ENCODE data around the gene SPECC1L.
A peak's percentile ranks its signal among the peaks of the same experiment; 100 is the strongest.

The SPECC1L gene

DNA sequence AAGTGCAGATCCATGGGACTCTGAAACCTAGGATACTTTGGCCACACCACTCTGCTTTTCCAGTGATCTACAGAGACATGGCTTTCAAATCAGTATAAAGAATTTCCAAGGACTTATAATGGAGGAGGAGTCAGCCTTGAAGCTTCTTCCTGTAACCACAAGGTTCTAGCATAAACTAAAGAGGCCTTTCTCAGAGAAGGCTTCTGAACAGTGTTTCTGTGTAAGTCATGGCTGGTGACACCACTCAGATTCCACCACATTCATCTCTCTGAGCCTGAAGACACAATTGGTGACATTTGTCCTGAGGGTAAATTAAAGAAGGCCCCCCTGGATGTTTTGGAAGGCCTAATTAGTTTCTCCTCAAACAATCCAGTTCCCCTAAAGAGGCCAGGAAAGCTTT lies 127.8 kb downstream of the SPECC1L start:
- Histone ChIP-seq H3K4me2 (ENCODE audit: low read depth, low read length, poor library complexity, severe bottlenecking) (no peak overlapping the region), H3K9me3 (ENCODE audit: insufficient read depth, low read length) (no peaks in the 10 kb centered on the region), H3F3A (ENCODE audit: insufficient read depth) (peaks cover 46% of the 10 kb centered on the region), H3K9ac (ENCODE audit: low read length) (peak overlapping the region; percentile 8; the same call in 1 of the 2 replicates), H3K27ac (ENCODE audit: low read depth, low read length) (peak overlapping the region; percentile 93), H3K4me3 (ENCODE audit: insufficient read depth, low read length, poor library complexity, severe bottlenecking) (no peak overlapping the region), H3K27me3 (ENCODE audit: low read length) (no peaks in the 10 kb centered on the region), H3K36me3 (ENCODE audit: low read length) (0 out of 2 replicates have a peak, but pooled peaks cover 2% of the 10 kb centered on the region), H2AFZ (ENCODE audit: low read depth, low read length, severe bottlenecking) (no peak overlapping the region), H3K9me2 (replicated peaks; ENCODE audit: insufficient read depth, low read length) (no peaks in the 10 kb centered on the region), H3K79me2 (ENCODE audit: insufficient read depth, low read length) (no peaks in the 10 kb centered on the region), H4K20me1 (ENCODE audit: low read depth, low read length) (no peaks in the 10 kb centered on the region)
- no peak for TF ChIP-seq EZH2phosphoT487 (conservative IDR thresholded peaks at IDR 0.05; ENCODE audit: low read length)
- TF ChIP-seq, protein P1, sequence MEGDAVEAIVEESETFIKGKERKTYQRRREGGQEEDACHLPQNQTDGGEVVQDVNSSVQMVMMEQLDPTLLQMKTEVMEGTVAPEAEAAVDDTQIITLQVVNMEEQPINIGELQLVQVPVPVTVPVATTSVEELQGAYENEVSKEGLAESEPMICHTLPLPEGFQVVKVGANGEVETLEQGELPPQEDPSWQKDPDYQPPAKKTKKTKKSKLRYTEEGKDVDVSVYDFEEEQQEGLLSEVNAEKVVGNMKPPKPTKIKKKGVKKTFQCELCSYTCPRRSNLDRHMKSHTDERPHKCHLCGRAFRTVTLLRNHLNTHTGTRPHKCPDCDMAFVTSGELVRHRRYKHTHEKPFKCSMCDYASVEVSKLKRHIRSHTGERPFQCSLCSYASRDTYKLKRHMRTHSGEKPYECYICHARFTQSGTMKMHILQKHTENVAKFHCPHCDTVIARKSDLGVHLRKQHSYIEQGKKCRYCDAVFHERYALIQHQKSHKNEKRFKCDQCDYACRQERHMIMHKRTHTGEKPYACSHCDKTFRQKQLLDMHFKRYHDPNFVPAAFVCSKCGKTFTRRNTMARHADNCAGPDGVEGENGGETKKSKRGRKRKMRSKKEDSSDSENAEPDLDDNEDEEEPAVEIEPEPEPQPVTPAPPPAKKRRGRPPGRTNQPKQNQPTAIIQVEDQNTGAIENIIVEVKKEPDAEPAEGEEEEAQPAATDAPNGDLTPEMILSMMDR (IDR thresholded peaks at IDR 0.05; ENCODE audit: insufficient read depth, low read length, poor library complexity, severe bottlenecking): no peak

DNA sequence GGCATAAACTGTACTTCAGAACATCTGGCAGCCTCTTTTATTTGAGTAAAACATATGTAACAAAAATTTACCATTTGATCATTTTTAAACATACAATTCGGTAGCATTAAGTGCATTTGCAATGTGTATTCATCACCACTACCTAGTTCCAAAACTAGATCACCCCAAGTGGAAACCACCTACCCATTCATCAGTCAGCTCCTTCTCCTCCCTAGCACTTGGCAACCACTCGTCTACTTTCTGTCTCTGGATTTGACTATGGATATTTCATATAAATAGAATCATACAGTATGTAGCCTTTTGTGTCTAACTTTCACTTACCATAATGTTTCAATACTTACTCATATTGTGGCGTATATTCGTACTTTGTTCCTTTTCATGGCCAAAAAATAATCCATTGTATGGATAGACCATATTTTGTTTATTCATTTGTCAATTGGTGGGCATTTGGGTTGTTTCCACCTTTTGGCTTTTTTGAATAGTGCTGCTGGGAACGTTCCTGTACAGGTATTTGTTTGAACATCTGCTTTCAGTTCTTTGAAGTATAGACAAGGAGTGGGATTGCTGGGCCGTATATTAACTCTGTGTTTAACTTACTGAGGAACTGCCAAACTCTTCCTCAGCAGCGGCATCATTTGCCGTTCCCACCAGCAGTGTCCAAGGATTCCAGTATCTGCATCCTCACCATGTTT lies 129.5 kb downstream of the SPECC1L start:
- H3K4me3 ChIP-seq (ENCODE audit: insufficient read depth, low read length, poor library complexity, severe bottlenecking): peak overlapping the region; percentile 48
- no peaks in the 10 kb centered on the region for H3K79me2 ChIP-seq (ENCODE audit: insufficient read depth, low read length)
- peaks cover 46% of the 10 kb centered on the region for H3F3A ChIP-seq (ENCODE audit: insufficient read depth)
- no peaks in the 10 kb centered on the region for H3K9me3 ChIP-seq (ENCODE audit: insufficient read depth, low read length)
- H3K27ac ChIP-seq (ENCODE audit: low read depth, low read length): peak overlapping the region; percentile 93
- H4K20me1 ChIP-seq (ENCODE audit: low read depth, low read length): no peaks in the 10 kb centered on the region
- peak overlapping the region; percentile 27 for H3K9ac ChIP-seq (ENCODE audit: low read length)
- H2AFZ ChIP-seq (ENCODE audit: low read depth, low read length, severe bottlenecking): no peak overlapping the region
- peak overlapping the region; percentile 60 for H3K4me2 ChIP-seq (ENCODE audit: low read depth, low read length, poor library complexity, severe bottlenecking)
- no peaks in the 10 kb centered on the region for H3K27me3 ChIP-seq (ENCODE audit: low read length)
- no peak for TF ChIP-seq EZH2phosphoT487 (conservative IDR thresholded peaks at IDR 0.05; ENCODE audit: low read length)
- TF ChIP-seq, protein P1 (IDR thresholded peaks at IDR 0.05; ENCODE audit: insufficient read depth, low read length, poor library complexity, severe bottlenecking): no peak
- 0 out of 2 replicates have a peak, but pooled peaks cover 2% of the 10 kb centered on the region for H3K36me3 ChIP-seq (ENCODE audit: low read length)
- no peaks in the 10 kb centered on the region for H3K9me2 ChIP-seq (replicated peaks; ENCODE audit: insufficient read depth, low read length)

DNA sequence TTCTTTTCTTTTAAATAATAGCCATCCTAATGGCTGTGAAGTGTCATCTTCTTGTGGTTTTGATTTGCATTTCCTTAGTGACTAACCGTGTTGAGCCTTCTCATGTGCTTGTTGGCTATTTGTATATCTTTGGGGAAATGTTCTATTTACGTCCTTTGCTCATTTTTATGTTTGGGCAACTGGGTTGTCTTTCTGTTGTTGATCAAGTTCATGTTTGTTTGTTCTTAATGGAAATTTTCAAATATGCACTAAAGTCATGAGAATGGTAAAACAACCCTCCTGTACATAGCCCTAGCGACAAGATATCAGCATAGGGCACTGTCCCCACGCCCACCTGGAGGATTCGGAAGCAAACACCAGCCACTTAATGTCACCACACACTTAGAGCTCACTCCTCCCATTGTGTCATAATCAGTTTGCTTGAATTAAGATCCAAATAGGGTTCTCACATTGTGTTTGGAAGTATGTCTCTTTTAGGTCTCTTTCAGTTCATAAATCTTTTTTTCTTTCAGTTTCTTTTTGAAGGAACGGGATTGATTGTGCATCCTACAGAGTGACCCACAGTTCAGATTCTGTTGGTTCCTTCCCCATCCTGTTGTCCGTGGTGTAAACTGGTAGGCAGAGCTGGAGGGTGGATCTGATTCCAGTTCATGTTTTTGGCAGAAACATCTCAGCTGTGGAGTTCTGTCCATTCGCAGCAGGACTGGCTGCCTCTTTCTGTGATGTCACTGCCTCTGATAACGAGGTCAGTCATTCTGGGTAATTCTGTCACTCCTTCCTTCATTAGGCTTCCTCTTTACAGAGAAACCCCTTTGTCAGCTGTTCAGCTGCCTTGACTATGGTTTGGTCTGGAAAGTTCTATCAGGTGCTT lies 130.3 kb downstream of the SPECC1L start:
- Histone ChIP-seq H4K20me1 (ENCODE audit: low read depth, low read length) (no peaks in the 10 kb centered on the region), H3K4me3 (ENCODE audit: insufficient read depth, low read length, poor library complexity, severe bottlenecking) (peak overlapping the region; percentile 48), H3K27me3 (ENCODE audit: low read length) (no peaks in the 10 kb centered on the region), H3K36me3 (ENCODE audit: low read length) (0 out of 2 replicates have a peak, but pooled peaks cover 2% of the 10 kb centered on the region), H3K9me3 (ENCODE audit: insufficient read depth, low read length) (no peaks in the 10 kb centered on the region), H3K9ac (ENCODE audit: low read length) (peak overlapping the region; percentile 27), H3K79me2 (ENCODE audit: insufficient read depth, low read length) (no peaks in the 10 kb centered on the region), H3K9me2 (replicated peaks; ENCODE audit: insufficient read depth, low read length) (no peaks in the 10 kb centered on the region), H3F3A (ENCODE audit: insufficient read depth) (peaks cover 46% of the 10 kb centered on the region), H3K4me2 (ENCODE audit: low read depth, low read length, poor library complexity, severe bottlenecking) (peak overlapping the region; percentile 60), H3K27ac (ENCODE audit: low read depth, low read length) (peak overlapping the region; percentile 93), H2AFZ (ENCODE audit: low read depth, low read length, severe bottlenecking) (no peak overlapping the region)
- TF ChIP-seq, protein P1 (IDR thresholded peaks at IDR 0.05; ENCODE audit: insufficient read depth, low read length, poor library complexity, severe bottlenecking): no peak
- no peak for TF ChIP-seq EZH2phosphoT487 (conservative IDR thresholded peaks at IDR 0.05; ENCODE audit: low read length)

Data from SU-DHL-6 (cell line).